ENCODE results near the gene MIGA1. TPM values are rescaled to one million over a fixed set of nuclear protein-coding genes. Genes with fewer than 3 reads are reported as not detected.

Gene MIGA1
- total RNA-seq, 1 donor from 2014 or later: 11.2 TPM

DNA sequence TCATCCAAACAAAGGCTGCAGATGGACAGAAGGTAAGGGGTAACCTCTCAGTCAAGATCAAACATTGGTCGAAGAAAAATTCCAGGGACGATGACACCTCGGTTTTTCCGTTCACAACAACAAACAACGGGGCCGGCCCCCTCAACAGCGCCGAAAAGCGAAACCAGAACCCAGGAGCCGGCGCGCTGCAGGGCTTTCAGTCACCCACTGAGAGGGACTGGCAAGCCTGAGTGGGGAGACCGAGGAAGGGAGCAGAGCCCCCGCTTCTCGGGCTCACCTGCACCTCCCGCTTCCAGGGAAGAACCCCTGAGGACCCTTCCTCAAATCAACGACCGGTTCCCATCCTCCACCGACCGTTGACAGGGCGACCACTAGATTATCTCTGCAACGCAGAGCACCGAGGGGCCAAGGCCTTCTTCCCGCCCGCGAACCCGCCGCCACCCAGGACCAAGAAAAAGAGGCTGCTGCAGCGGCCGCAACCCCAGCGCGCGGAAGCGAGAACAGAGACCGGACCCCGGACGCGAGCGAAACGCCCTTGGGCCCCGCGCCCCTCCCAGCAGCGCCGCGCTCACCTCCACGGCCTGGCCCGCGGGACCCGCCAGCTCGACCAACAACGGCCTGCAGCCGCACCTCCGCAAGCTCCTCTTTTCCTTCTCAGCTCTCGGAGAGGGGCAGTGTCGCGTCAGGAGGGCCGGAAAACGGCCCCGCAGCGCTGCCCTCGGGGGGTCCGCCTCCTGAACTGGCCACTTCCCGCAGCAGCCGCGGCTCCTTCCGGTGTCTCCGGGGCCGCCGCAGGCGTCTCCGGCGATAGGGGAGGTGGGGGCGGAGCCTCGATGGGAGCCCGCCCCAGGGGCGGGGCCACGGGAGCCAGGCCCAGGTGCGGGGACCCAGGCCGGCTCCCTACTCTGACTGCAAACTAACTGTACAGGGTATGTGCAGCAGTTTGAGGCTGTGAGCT lies 20.1 kb upstream of the MIGA1 start, which contains the start of gene USP33:
Gene USP33, minus strand, starts transcription at position 782 of the 958 bp plus-strand sequence. CDS start 18,155 bp downstream, outside the sequence.
- intact Hi-C loops (cut with micrococcal nuclease): no loop called here
- Histone ChIP-seq H3K4me1 (peaks cover 53% of the 10 kb centered on the region), H3K27ac (replicated peaks) (peak within 1 kb of the TSS; percentile 94), H3K9me3 (replicated peaks) (no peaks in the 10 kb centered on the region), H3K36me3 (no peaks in the 10 kb centered on the region), H3K27me3 (ENCODE audit: low read depth) (no peaks in the 10 kb centered on the region), H3K4me3 (peak within 1 kb of the TSS; percentile 96)
- TF ChIP-seq, protein P1, sequence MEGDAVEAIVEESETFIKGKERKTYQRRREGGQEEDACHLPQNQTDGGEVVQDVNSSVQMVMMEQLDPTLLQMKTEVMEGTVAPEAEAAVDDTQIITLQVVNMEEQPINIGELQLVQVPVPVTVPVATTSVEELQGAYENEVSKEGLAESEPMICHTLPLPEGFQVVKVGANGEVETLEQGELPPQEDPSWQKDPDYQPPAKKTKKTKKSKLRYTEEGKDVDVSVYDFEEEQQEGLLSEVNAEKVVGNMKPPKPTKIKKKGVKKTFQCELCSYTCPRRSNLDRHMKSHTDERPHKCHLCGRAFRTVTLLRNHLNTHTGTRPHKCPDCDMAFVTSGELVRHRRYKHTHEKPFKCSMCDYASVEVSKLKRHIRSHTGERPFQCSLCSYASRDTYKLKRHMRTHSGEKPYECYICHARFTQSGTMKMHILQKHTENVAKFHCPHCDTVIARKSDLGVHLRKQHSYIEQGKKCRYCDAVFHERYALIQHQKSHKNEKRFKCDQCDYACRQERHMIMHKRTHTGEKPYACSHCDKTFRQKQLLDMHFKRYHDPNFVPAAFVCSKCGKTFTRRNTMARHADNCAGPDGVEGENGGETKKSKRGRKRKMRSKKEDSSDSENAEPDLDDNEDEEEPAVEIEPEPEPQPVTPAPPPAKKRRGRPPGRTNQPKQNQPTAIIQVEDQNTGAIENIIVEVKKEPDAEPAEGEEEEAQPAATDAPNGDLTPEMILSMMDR (IDR thresholded peaks at IDR 0.05; ENCODE audit: borderline replicate concordance): peak; percentile 13
- DNase-seq: peak; percentile 90

DNA sequence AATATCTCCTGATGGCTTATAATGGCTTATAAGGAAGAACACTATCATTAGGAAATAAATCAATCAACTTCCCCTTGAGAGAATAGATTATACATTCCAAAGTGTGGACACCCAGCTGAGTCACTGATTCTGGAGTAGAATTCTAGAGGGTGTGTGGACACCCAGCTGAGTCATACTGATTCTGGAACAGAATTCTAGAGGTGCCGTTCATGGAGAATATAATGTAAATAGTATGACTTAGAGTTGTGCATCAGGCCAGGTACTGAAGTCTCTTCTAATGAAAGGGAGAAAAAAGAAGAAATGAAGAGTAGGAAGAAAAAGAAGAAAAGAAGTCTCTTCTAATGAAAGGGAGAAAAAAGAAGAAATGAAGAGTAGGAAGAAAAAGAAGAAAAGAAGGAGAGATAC lies 17.4 kb upstream of the MIGA1 start:
- DNase-seq: no peak
- intact Hi-C loops (cut with micrococcal nuclease): no loop called here
- Histone ChIP-seq H3K9me3 (replicated peaks) (no peaks in the 10 kb centered on the region), H3K27ac (replicated peaks) (no peak overlapping the region), H3K27me3 (ENCODE audit: low read depth) (no peaks in the 10 kb centered on the region), H3K4me1 (peaks cover 26% of the 10 kb centered on the region), H3K36me3 (no peaks in the 10 kb centered on the region), H3K4me3 (no peak overlapping the region)
- TF ChIP-seq, protein P1 (IDR thresholded peaks at IDR 0.05; ENCODE audit: borderline replicate concordance): no peak

DNA sequence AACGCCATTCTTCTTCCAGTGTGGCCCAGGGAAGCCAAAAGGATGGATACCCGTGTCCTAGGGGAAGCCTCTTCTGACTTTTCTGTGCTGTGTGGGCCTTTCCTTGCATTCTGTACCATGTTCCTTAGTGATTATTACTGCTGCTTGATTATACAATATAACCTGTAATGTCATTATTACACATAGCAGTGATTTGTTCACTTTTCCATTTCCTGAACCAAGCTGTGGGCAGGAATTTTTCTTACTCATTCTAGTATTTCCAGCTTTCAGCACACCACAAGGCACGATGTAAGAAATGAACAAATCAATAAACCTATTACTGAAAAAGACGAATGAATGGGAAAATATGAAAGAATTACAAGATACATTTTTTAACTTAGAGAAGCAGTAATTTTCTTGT lies 11.4 kb upstream of the MIGA1 start:
- Histone ChIP-seq H3K27me3 (ENCODE audit: low read depth) (no peaks in the 10 kb centered on the region), H3K4me1 (no peaks in the 10 kb centered on the region), H3K27ac (replicated peaks) (no peak overlapping the region), H3K9me3 (replicated peaks) (no peaks in the 10 kb centered on the region), H3K4me3 (no peak overlapping the region), H3K36me3 (no peaks in the 10 kb centered on the region)
- TF ChIP-seq, protein P1 (IDR thresholded peaks at IDR 0.05; ENCODE audit: borderline replicate concordance): no peak
- intact Hi-C loops (cut with micrococcal nuclease): no loop called here
- DNase-seq: no peak

DNA sequence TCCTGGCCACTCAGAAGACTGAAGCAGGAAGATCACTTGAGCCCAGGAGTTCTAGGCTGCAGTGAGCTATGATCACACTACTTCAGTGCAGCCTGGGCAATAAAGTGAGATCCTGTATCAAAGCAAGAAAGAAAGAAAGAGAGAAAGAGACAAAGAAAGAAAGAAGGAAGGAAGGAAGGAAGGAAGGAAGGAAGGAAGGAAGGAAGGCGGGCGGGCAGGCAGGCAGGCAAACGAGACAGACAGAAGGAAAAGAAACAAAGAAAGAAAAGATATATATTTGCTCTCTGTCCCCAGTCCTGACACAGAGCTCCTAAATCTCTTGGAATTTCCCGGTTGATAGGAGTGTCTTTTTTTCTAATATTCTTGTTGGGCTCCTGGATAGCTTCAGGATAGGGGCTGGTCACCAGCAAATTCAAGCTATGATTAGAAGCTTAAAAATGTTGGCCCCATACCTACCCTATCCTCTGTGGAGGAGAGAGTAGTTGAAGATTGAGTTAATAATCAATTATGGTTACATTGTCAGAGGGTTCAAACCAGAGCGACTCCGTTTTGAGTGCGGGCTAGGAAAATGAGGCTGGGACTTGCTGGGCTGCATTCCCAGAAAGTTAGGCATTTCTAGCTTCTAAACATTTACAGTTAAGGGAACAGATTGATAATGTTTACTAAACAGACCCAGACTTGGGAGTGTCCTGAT lies 3.3 kb upstream of the MIGA1 start:
- no peak overlapping the region for H3K4me3 ChIP-seq
- TF ChIP-seq, protein P1 (IDR thresholded peaks at IDR 0.05; ENCODE audit: borderline replicate concordance): no peak

DNA sequence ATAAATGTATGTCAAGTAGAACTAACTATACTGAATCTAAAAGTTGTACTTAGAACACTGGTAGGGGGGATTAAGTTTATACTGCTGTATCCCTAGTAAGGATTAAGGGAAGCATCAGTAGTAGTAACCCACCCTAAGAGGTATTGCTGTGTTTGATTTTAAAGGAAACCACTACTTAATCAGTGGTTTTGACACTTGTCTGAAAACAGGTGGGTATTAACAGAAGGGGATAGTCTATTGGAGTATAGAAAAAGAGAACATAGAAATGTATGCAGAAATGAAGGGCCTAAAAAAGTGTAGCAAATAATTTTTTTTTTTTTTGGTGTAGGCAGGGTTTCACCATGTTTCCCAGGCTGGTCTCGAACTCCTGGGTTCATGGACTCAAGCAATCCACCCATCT lies 2.2 kb downstream of the MIGA1 start:
- H3K27me3 ChIP-seq (ENCODE audit: low read depth): no peaks in the 10 kb centered on the region
- peaks cover 7% of the 10 kb centered on the region for H3K9me3 ChIP-seq (replicated peaks)
- H3K36me3 ChIP-seq: peaks cover 36% of the 10 kb centered on the region
- TF ChIP-seq, protein P1 (IDR thresholded peaks at IDR 0.05; ENCODE audit: borderline replicate concordance): no peak
- H3K27ac ChIP-seq (replicated peaks): no peak overlapping the region
- H3K4me3 ChIP-seq: no peak overlapping the region
- DNase-seq: no peak
- intact Hi-C loops (cut with micrococcal nuclease): no loop called here
- H3K4me1 ChIP-seq: peaks cover 30% of the 10 kb centered on the region

More for the DNA sequence above, 3.3 kb upstream of the MIGA1 start:
- no peak for DNase-seq
- Histone ChIP-seq H3K27me3 (ENCODE audit: low read depth) (no peaks in the 10 kb centered on the region), H3K9me3 (replicated peaks) (no peaks in the 10 kb centered on the region), H3K36me3 (no peaks in the 10 kb centered on the region), H3K4me1 (peaks cover 25% of the 10 kb centered on the region), H3K27ac (replicated peaks) (no peak overlapping the region)
- intact Hi-C loops (cut with micrococcal nuclease): no loop called here

All from left ventricle myocardium inferior (tissue), 1 donor.